Diencephalon (tissue), 1 donor: ENCODE data around the gene KPNA5. TPM values are rescaled to one million over a fixed set of nuclear protein-coding genes. Genes with fewer than 3 reads are reported as not detected.

Experiments
- total RNA-seq: library from RNA; depleted of rRNA; stranded (reverse); fragments of >200 nt; gene quantifications from one replicate; pipeline ENCODE4 v1.2.3, GENCODE V29; 2014

KPNA5 gene
- 35.3 TPM for total RNA-seq

GRCh38 chr6:116680880-116681672, at the start of gene KPNA5:
KPNA5 (plus strand) TSS chr6:116681211; CDS start chr6:116681335, 124 bp downstream.

GRCh38 chr6:116764961-116765841, 84.2 kb downstream of the KPNA5 start, which contains the start of gene FAM162B:
FAM162B (minus strand) TSS chr6:116765719; CDS start chr6:116765576, 143 bp downstream.

Other genes with a start within 250 kb of the KPNA5 start
- 8.5 TPM for gene CALHM6, start 219.8 kb upstream of the KPNA5 start, total RNA-seq
- 1.2 TPM for gene CALHM5, start 169.6 kb upstream of the KPNA5 start, total RNA-seq
- gene TRAPPC3L, start 135.5 kb upstream of the KPNA5 start, total RNA-seq, result 0.69 TPM
- 0.46 TPM for gene CALHM4, start 127.5 kb upstream of the KPNA5 start, total RNA-seq
- 47.7 TPM for gene RWDD1, start 109.7 kb upstream of the KPNA5 start, total RNA-seq
- gene RSPH4A, start 64.7 kb upstream of the KPNA5 start, total RNA-seq, result 16.1 TPM
- 34.8 TPM for gene ZUP1, start 12.4 kb upstream of the KPNA5 start, total RNA-seq
- 2.8 TPM for gene FAM162B, start 84.5 kb downstream of the KPNA5 start, total RNA-seq
- gene GPRC6A, start 147.9 kb downstream of the KPNA5 start, total RNA-seq, result not detected
- not detected for gene RFX6, start 196.0 kb downstream of the KPNA5 start, total RNA-seq